CD4-positive, CD25-positive, alpha-beta regulatory T cell (primary cell): ENCODE measurements around the gene MTHFSD. TPM values are rescaled to one million over a fixed set of nuclear protein-coding genes. Genes with fewer than 3 reads are reported as not detected.

ENCODE experiments used
- ATAC-seq, 2 donors: fragments of 150-1000 bp; cut with Tn5 transposase; one replicate each; pipeline ENCODE4 v1.10.0; 2021; ENCODE audit warnings: low read depth in 2 of 2, moderate number of reproducible peaks in 2 of 2, moderate library complexity in 1 of 2
- DNase-seq, 3 donors: peaks; one replicate each; pipeline versions ENCODE4 v3.0.0 to v3.0.0-alpha.2; 2012 to 2022; ENCODE audit warnings: mixed read lengths in 1 of 3
- H3K27ac ChIP-seq: one replicate; pipeline ENCODE4 v1.7.0; 2013; ENCODE audit warnings: mild to moderate bottlenecking, low read length; ENCODE audit not compliant: insufficient read depth, poor library complexity, severe bottlenecking
- H3K27me3 ChIP-seq: one replicate; pipeline ENCODE4 v1.7.0; 2013; ENCODE audit warnings: low read length; ENCODE audit not compliant: control insufficient read depth, insufficient read depth
- H3K36me3 ChIP-seq: one replicate; pipeline ENCODE4 v1.7.0; 2013; ENCODE audit warnings: mild to moderate bottlenecking, low read length, moderate library complexity; ENCODE audit not compliant: control insufficient read depth, insufficient read depth
- H3K4me1 ChIP-seq: 2 replicates; pipeline ENCODE4 v1.7.0; 2013; ENCODE audit warnings: mild to moderate bottlenecking, low read length; ENCODE audit not compliant: insufficient read depth, control insufficient read depth, poor library complexity, severe bottlenecking
- H3K4me3 ChIP-seq: one replicate; pipeline ENCODE4 v1.7.0; 2013; ENCODE audit warnings: low read depth, mild to moderate bottlenecking, low read length, moderate library complexity
- H3K9me3 ChIP-seq, 2 experiments: 1 replicate in 1 of 2; 2 replicates in 1 of 2; pipeline ENCODE4 v1.7.0; 2013; ENCODE audit warnings: low read length in 2 of 2, mild to moderate bottlenecking in 1 of 2, moderate library complexity in 1 of 2; ENCODE audit not compliant: control insufficient read depth in 2 of 2
- H3K27ac Mint-ChIP-seq, 3 donors: one replicate each; pipeline ENCODE4 v1.8.0; 2020 to 2022; ENCODE audit warnings: mild to moderate bottlenecking in 3 of 3, mixed read lengths in 3 of 3, moderate library complexity in 2 of 3
- H3K27me3 Mint-ChIP-seq: one replicate; pipeline ENCODE4 v1.8.0; 2022; ENCODE audit warnings: mild to moderate bottlenecking, mixed read lengths
- H3K36me3 Mint-ChIP-seq: one replicate; pipeline ENCODE4 v1.8.0; 2020; ENCODE audit warnings: mixed read lengths
- H3K4me1 Mint-ChIP-seq, 4 donors: one replicate each; pipeline ENCODE4 v1.8.0; 2020 to 2022; ENCODE audit warnings: mixed read lengths in 4 of 4, mild to moderate bottlenecking in 1 of 4
- H3K4me3 Mint-ChIP-seq, 4 donors: one replicate each; pipeline ENCODE4 v1.8.0; 2020 to 2022; ENCODE audit warnings: mild to moderate bottlenecking in 4 of 4, mixed read lengths in 4 of 4, moderate library complexity in 3 of 4
- H3K9me3 Mint-ChIP-seq, 7 donors: one replicate each; pipeline ENCODE4 v1.8.0; 2020 to 2022; ENCODE audit warnings: mixed read lengths in 7 of 7, mild to moderate bottlenecking in 3 of 7, moderate library complexity in 2 of 7
- polyA plus RNA-seq, 4 donors: library from polyadenylated mRNA; unstranded; fragments of 300-500 nt; fragmentation: Illumina TruSeq; gene quantifications; one replicate each; pipeline ENCODE4 v1.2.3, GENCODE V29; 2021
- total RNA-seq: library from RNA; stranded (reverse); gene quantifications from one replicate; pipeline ENCODE4 v1.2.3, GENCODE V29; 2022

The MTHFSD gene
- total and polyA plus RNA-seq, 5 donors from 2014 or later: 13.4 to 19.4 (median 16.4) TPM

- Histone ChIP-seq H3K9me3 (no peaks in the 10 kb centered on the region), H3K27me3 (peaks cover 3% of the 10 kb centered on the region), H3K4me3 (no peak overlapping the region), H3K4me1 (no peaks in the 10 kb centered on the region), H3K36me3 (no peaks in the 10 kb centered on the region), H3K27ac (no peak overlapping the region)
- H3K9me3 Mint-ChIP-seq: peaks cover 0 to 3% (median 0%) of the 10 kb centered on the region in 7 donors
- no peak for DNase-seq
- ATAC-seq: no peak
- H3K27ac Mint-ChIP-seq: no peak overlapping the region
- H3K36me3 Mint-ChIP-seq: no peaks in the 10 kb centered on the region
- no peaks in the 10 kb centered on the region for H3K4me1 Mint-ChIP-seq
- H3K27me3 Mint-ChIP-seq: peaks cover 5% of the 10 kb centered on the region
- H3K4me3 Mint-ChIP-seq: no peak overlapping the region
Measured at GRCh38 chr16:86587487-86587886, 32.5 kb upstream of the MTHFSD start.

- Mint-ChIP-seq H3K9me3 (peaks cover 0 to 1% (median 0%) of the 10 kb centered on the region in 7 donors), H3K4me1 (no peaks in the 10 kb centered on the region), H3K36me3 (no peaks in the 10 kb centered on the region), H3K4me3 (no peak overlapping the region), H3K27me3 (peaks cover 16% of the 10 kb centered on the region), H3K27ac (peak overlapping the region in 1 of 3 donors; percentile 60)
- ATAC-seq (no peak), DNase-seq (no peak)
- Histone ChIP-seq H3K9me3 (no peaks in the 10 kb centered on the region), H3K27me3 (no peaks in the 10 kb centered on the region), H3K4me1 (no peaks in the 10 kb centered on the region), H3K4me3 (no peak overlapping the region), H3K27ac (no peak overlapping the region), H3K36me3 (no peaks in the 10 kb centered on the region)
Measured at GRCh38 chr16:86585821-86586611, 31.0 kb upstream of the MTHFSD start.

- Histone ChIP-seq H3K27me3 (no peaks in the 10 kb centered on the region), H3K4me3 (no peak overlapping the region), H3K4me1 (no peaks in the 10 kb centered on the region), H3K9me3 (no peaks in the 10 kb centered on the region), H3K36me3 (no peaks in the 10 kb centered on the region), H3K27ac (no peak overlapping the region)
- peaks cover 0 to 1% (median 0%) of the 10 kb centered on the region in 7 donors for H3K9me3 Mint-ChIP-seq
- H3K4me3 Mint-ChIP-seq: no peak overlapping the region
- H3K36me3 Mint-ChIP-seq: no peaks in the 10 kb centered on the region
- no peak for DNase-seq
- ATAC-seq: no peak
- no peaks in the 10 kb centered on the region for H3K4me1 Mint-ChIP-seq
- H3K27ac Mint-ChIP-seq: no peak overlapping the region
- peaks cover 26% of the 10 kb centered on the region for H3K27me3 Mint-ChIP-seq
Measured at GRCh38 chr16:86584726-86585721, 30.0 kb upstream of the MTHFSD start.

GRCh38 chr16:86584071-86584685 is 29.1 kb upstream of the MTHFSD start:
- Mint-ChIP-seq H3K9me3 (peaks cover 0 to 2% (median 0%) of the 10 kb centered on the region in 7 donors), H3K36me3 (no peaks in the 10 kb centered on the region), H3K4me1 (peaks cover 0 to 3% (median 0%) of the 10 kb centered on the region in 4 donors), H3K27ac (no peak overlapping the region), H3K27me3 (peaks cover 32% of the 10 kb centered on the region), H3K4me3 (no peak overlapping the region)
- no peak overlapping the region for H3K4me3 ChIP-seq
- H3K27ac ChIP-seq: no peak overlapping the region
- H3K27me3 ChIP-seq: no peaks in the 10 kb centered on the region
- no peaks in the 10 kb centered on the region for H3K9me3 ChIP-seq
- H3K36me3 ChIP-seq: no peaks in the 10 kb centered on the region
- ATAC-seq (no peak), DNase-seq (no peak)
- no peaks in the 10 kb centered on the region for H3K4me1 ChIP-seq

- Mint-ChIP-seq H3K27me3 (peaks cover 53% of the 10 kb centered on the region), H3K4me1 (peaks cover 0 to 14% (median under 1%) of the 10 kb centered on the region in 4 donors), H3K9me3 (peaks cover 0 to 3% (median 0%) of the 10 kb centered on the region in 7 donors), H3K36me3 (no peaks in the 10 kb centered on the region), H3K4me3 (no peak overlapping the region), H3K27ac (no peak overlapping the region)
- Histone ChIP-seq H3K4me3 (no peak overlapping the region), H3K9me3 (no peaks in the 10 kb centered on the region), H3K27ac (no peak overlapping the region), H3K36me3 (no peaks in the 10 kb centered on the region), H3K27me3 (peaks cover 3% of the 10 kb centered on the region), H3K4me1 (peaks cover 5% of the 10 kb centered on the region)
- ATAC-seq (no peak), DNase-seq (no peak)
Measured at GRCh38 chr16:86581458-86581857, 26.4 kb upstream of the MTHFSD start.

- Histone ChIP-seq H3K4me1 (peaks cover 12% of the 10 kb centered on the region), H3K27me3 (peaks cover 3% of the 10 kb centered on the region), H3K4me3 (no peak overlapping the region), H3K36me3 (no peaks in the 10 kb centered on the region), H3K27ac (no peak overlapping the region), H3K9me3 (no peaks in the 10 kb centered on the region)
- no peak overlapping the region for H3K4me3 Mint-ChIP-seq
- H3K27ac Mint-ChIP-seq: no peak overlapping the region
- DNase-seq: no peak
- H3K27me3 Mint-ChIP-seq: peaks cover 60% of the 10 kb centered on the region
- ATAC-seq: no peak
- H3K36me3 Mint-ChIP-seq: no peaks in the 10 kb centered on the region
- peaks cover 0 to 3% (median 0%) of the 10 kb centered on the region in 7 donors for H3K9me3 Mint-ChIP-seq
- H3K4me1 Mint-ChIP-seq: peaks cover 0 to 18% (median 2%) of the 10 kb centered on the region in 4 donors
Measured at GRCh38 chr16:86580791-86581170, 25.7 kb upstream of the MTHFSD start.

- H3K27me3 Mint-ChIP-seq: peaks cover 65% of the 10 kb centered on the region
- Histone ChIP-seq H3K9me3 (no peaks in the 10 kb centered on the region), H3K4me3 (no peak overlapping the region), H3K27ac (no peak overlapping the region), H3K27me3 (peaks cover 6% of the 10 kb centered on the region), H3K4me1 (peaks cover 15% of the 10 kb centered on the region), H3K36me3 (no peaks in the 10 kb centered on the region)
- DNase-seq (no peak), ATAC-seq (no peak)
- H3K36me3 Mint-ChIP-seq: no peaks in the 10 kb centered on the region
- no peak overlapping the region for H3K27ac Mint-ChIP-seq
- peaks cover 0 to 3% (median 0%) of the 10 kb centered on the region in 7 donors for H3K9me3 Mint-ChIP-seq
- H3K4me3 Mint-ChIP-seq: no peak overlapping the region
- peaks cover 0 to 18% (median 2%) of the 10 kb centered on the region in 4 donors for H3K4me1 Mint-ChIP-seq
Measured at GRCh38 chr16:86580063-86580790, 25.2 kb upstream of the MTHFSD start.
